ENCODE data around the gene SASH3. TPM values are rescaled to one million over a fixed set of nuclear protein-coding genes. Genes with fewer than 3 reads are reported as not detected.

The SASH3 gene
- total RNA-seq, 1 experiment from 2014 or later, result not detected

DNA sequence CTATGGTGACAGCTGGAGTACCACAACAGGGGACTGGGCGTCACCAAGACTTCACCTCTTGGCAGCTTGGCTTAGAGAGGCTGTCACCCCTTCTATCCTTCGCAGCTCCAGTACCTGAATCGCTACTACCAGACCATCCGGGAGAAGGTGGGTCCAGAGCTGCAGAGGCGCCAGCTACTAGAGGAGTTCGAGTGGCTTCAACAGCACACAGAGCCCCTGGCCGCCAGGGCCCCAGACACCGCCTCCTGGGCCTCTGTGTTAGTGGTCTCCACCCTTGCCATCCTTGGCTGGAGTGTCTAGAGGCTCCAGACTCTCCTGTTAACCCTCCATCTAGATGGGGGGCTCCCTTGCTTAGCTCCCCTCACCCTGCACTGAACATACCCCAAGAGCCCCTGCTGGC is 11.6 kb upstream of the SASH3 start:
- ChIA-PET POLR2A (ENCODE audit: unreplicated experiment) (no interaction called here), CTCF (no interaction called here)
- Histone ChIP-seq H3K79me2 (ENCODE audit: low read length) (no peaks in the 10 kb centered on the region), H3K27me3 (ENCODE audit: low read length) (no peaks in the 10 kb centered on the region), H3K9me3 (ENCODE audit: low read length) (no peaks in the 10 kb centered on the region), H3K4me3 (ENCODE audit: low read length) (no peak overlapping the region), H3K9me2 (replicated peaks; ENCODE audit: low read length) (no peaks in the 10 kb centered on the region), H4K20me1 (ENCODE audit: low read length) (no peaks in the 10 kb centered on the region), H3K4me1 (ENCODE audit: insufficient read depth, low read length) (no peaks in the 10 kb centered on the region), H3K36me3 (ENCODE audit: low read depth, low read length) (no peaks in the 10 kb centered on the region), H2AFZ (ENCODE audit: low read length) (no peak overlapping the region), H3K27ac (ENCODE audit: low read length) (no peak overlapping the region), H3F3A (ENCODE audit: low read length, unreplicated experiment) (no peaks in the 10 kb centered on the region), H3K9ac (ENCODE audit: low read length) (no peak overlapping the region), H3K4me2 (ENCODE audit: low read length) (no peak overlapping the region)
- intact Hi-C loops (cut with micrococcal nuclease), result no loop called here
- no TSS peak for BruUV-seq (replicated peaks)
- no peak for TF ChIP-seq EZH2phosphoT487 (IDR thresholded peaks at IDR 0.05; ENCODE audit: borderline replicate concordance, low read length)
- TF ChIP-seq, protein P1, sequence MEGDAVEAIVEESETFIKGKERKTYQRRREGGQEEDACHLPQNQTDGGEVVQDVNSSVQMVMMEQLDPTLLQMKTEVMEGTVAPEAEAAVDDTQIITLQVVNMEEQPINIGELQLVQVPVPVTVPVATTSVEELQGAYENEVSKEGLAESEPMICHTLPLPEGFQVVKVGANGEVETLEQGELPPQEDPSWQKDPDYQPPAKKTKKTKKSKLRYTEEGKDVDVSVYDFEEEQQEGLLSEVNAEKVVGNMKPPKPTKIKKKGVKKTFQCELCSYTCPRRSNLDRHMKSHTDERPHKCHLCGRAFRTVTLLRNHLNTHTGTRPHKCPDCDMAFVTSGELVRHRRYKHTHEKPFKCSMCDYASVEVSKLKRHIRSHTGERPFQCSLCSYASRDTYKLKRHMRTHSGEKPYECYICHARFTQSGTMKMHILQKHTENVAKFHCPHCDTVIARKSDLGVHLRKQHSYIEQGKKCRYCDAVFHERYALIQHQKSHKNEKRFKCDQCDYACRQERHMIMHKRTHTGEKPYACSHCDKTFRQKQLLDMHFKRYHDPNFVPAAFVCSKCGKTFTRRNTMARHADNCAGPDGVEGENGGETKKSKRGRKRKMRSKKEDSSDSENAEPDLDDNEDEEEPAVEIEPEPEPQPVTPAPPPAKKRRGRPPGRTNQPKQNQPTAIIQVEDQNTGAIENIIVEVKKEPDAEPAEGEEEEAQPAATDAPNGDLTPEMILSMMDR (conservative IDR thresholded peaks at IDR 0.05; ENCODE audit: low read depth, low read length), result no peak
- no peak for TF ChIP-seq EZH2 (IDR thresholded peaks at IDR 0.05; ENCODE audit: low read length, unreplicated experiment)
- DNase-seq (no peak), ATAC-seq (no peak)

DNA sequence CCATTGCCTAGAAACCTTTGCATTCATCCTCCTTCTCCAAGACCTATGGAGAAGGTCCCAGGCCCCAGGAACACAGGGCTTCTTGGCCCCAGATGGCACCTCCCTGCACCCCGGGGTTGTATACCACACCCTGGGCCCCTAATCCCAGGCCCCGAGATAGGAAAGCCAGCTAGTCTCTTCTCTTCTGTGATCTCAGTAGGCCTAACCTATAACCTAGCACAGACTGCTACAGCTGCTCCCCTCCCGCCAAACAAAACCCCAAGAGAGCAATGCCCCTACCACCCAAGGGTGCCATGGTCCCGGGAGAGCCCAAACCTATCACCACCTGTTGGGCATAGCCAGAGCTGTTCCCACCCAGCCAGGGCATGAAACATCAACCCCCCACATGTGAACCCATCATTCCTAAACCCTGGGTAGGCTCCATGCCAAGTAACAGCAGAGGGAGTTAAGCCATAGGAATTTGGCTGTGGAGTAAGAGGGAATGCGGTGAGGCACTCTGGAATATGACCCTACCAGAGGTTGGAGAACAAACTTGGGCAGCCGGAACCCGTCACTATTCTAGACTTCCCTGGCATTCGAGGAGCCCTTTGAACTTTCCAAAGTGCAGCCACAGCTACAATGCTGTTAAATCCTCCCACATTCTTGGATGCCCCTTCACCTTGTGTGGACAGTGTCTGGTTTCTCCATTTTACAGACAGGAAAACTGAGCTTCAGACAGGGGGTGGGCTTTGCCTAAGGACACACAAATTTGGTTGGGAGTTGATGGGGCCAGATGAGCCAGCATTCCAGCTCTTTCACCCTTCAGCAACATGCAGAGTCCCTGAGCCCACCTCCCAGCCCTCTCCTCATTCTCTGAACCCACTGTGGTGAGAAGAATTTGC is 10.9 kb upstream of the SASH3 start:
- no peak overlapping the region for H2AFZ ChIP-seq (ENCODE audit: low read length)
- no peaks in the 10 kb centered on the region for H3K79me2 ChIP-seq (ENCODE audit: low read length)
- no peaks in the 10 kb centered on the region for H3F3A ChIP-seq (ENCODE audit: low read length, unreplicated experiment)
- intact Hi-C loops (cut with micrococcal nuclease), result no loop called here
- BruUV-seq (replicated peaks), result no TSS peak
- no peak overlapping the region for H3K4me3 ChIP-seq (ENCODE audit: low read length)
- no peak for ATAC-seq
- no peaks in the 10 kb centered on the region for H3K9me2 ChIP-seq (replicated peaks; ENCODE audit: low read length)
- no peaks in the 10 kb centered on the region for H3K9me3 ChIP-seq (ENCODE audit: low read length)
- H3K4me1 ChIP-seq (ENCODE audit: insufficient read depth, low read length), result no peaks in the 10 kb centered on the region
- TF ChIP-seq, protein P1 (conservative IDR thresholded peaks at IDR 0.05; ENCODE audit: low read depth, low read length), result no peak
- TF ChIP-seq EZH2 (IDR thresholded peaks at IDR 0.05; ENCODE audit: low read length, unreplicated experiment) (no peak), EZH2phosphoT487 (IDR thresholded peaks at IDR 0.05; ENCODE audit: borderline replicate concordance, low read length) (no peak)
- POLR2A ChIA-PET (ENCODE audit: unreplicated experiment), result no interaction called here
- no peak for DNase-seq
- no peaks in the 10 kb centered on the region for H3K27me3 ChIP-seq (ENCODE audit: low read length)
- CTCF ChIA-PET, result no interaction called here
- H3K36me3 ChIP-seq (ENCODE audit: low read depth, low read length), result no peaks in the 10 kb centered on the region
- H3K27ac ChIP-seq (ENCODE audit: low read length), result no peak overlapping the region
- no peak overlapping the region for H3K9ac ChIP-seq (ENCODE audit: low read length)
- H3K4me2 ChIP-seq (ENCODE audit: low read length), result no peak overlapping the region
- H4K20me1 ChIP-seq (ENCODE audit: low read length), result no peaks in the 10 kb centered on the region

DNA sequence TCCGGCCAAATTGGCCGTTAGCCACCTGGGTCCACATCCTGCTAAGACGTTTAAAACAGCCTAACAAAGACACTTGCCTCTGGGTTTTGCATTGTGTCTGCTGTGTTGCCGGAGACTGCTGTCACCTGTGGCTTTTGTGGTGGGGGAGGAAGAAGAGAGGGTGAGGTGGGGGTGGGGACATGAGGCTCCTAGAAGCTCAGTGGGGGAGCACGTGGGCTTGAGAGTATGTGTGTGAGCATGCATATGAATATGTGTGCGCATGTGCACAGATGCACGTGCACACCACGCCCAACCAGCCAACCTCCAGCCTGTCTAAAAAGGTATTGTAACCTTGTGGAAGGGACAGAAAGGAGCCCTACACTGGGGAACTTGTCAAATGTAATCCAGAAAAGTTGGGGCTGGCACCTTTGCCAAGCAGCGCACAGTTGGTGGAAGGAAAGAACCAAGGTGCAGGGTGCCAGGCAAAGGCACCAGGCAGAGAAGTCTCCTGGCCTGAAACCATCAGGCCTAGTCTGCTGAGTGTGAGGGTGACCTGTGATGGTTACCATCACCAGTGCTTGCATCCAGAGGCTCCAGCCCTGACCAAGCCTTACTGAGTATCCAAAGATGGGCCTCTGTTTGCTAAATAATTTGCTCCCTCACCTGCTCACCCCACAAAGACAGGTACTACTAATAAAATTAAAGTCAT is 10.1 kb upstream of the SASH3 start:
- intact Hi-C loops (cut with micrococcal nuclease), result no loop called here
- Histone ChIP-seq H4K20me1 (ENCODE audit: low read length) (no peaks in the 10 kb centered on the region), H3K4me1 (ENCODE audit: insufficient read depth, low read length) (no peaks in the 10 kb centered on the region), H2AFZ (ENCODE audit: low read length) (no peak overlapping the region), H3K4me2 (ENCODE audit: low read length) (no peak overlapping the region), H3K79me2 (ENCODE audit: low read length) (no peaks in the 10 kb centered on the region), H3K9me2 (replicated peaks; ENCODE audit: low read length) (no peaks in the 10 kb centered on the region), H3K9ac (ENCODE audit: low read length) (no peak overlapping the region), H3K27ac (ENCODE audit: low read length) (no peak overlapping the region), H3K27me3 (ENCODE audit: low read length) (no peaks in the 10 kb centered on the region), H3F3A (ENCODE audit: low read length, unreplicated experiment) (no peaks in the 10 kb centered on the region), H3K9me3 (ENCODE audit: low read length) (no peaks in the 10 kb centered on the region), H3K4me3 (ENCODE audit: low read length) (no peak overlapping the region), H3K36me3 (ENCODE audit: low read depth, low read length) (no peaks in the 10 kb centered on the region)
- TF ChIP-seq, protein P1 (conservative IDR thresholded peaks at IDR 0.05; ENCODE audit: low read depth, low read length), result no peak
- TF ChIP-seq EZH2 (IDR thresholded peaks at IDR 0.05; ENCODE audit: low read length, unreplicated experiment), result no peak
- ATAC-seq (no peak), DNase-seq (no peak)
- CTCF ChIA-PET, result no interaction called here
- POLR2A ChIA-PET (ENCODE audit: unreplicated experiment), result no interaction called here
- BruUV-seq (replicated peaks), result no TSS peak
